GM12878 (cell line): ENCODE results near the gene KIAA1328. TPM values are rescaled to one million over a fixed set of nuclear protein-coding genes. Genes with fewer than 3 reads are reported as not detected.

Source experiments
- ATAC-seq: fragments of 200-7000 bp; cut with Tn5 transposase; 3 replicates; pipeline ENCODE4 v1.9.1; 2020; ENCODE audit warnings: mild to moderate bottlenecking, moderate library complexity
- BruUV-seq: library from RNA; stranded (reverse); fragments of 400-500 nt; replicated peaks from 2 replicates; lab custom pipeline; 2021; lab: Mats Ljungman, UMichigan
- CTCF ChIA-PET: fragments of 300-600 bp; sonication (Branson Sonifier 250); formaldehyde crosslinking; extraction: SDS; loops from one replicate; lab custom pipeline; 2021; ENCODE audit warnings: inconsistent platforms; lab: Yijun Ruan, JAX
- POLR2A ChIA-PET: fragments of 350-600 bp; formaldehyde crosslinking; extraction: SDS; loops from one replicate; lab custom pipeline; 2021; ENCODE audit warnings: inconsistent platforms; lab: Charles Lee
- RAD21 ChIA-PET: fragments of 300-600 bp; sonication (Branson Sonifier 250); formaldehyde crosslinking; loops from one replicate; lab custom pipeline; 2023; ENCODE audit warnings: antibody characterized with exemption; ENCODE audit not compliant: unreplicated experiment; lab: Charles Lee
- SMC1A ChIA-PET: fragments of 300-600 bp; sonication (Branson Sonifier 250); formaldehyde crosslinking; loops from one replicate; lab custom pipeline; 2023; ENCODE audit not compliant: unreplicated experiment, uncharacterized antibody; lab: Charles Lee
- DNase-seq: peaks from one replicate; pipeline ENCODE4 v3.0.0-alpha.2; 2011; ENCODE audit warnings: low read depth, low spot score
- FAIRE-seq: peaks from 3 replicates; lab custom pipeline; 2011; peaks lifted over from hg19 to GRCh38; lab: Jason Lieb, UNC
- H2AFZ ChIP-seq: 2 replicates; pipeline ENCODE4 v1.6.0; 2011; ENCODE audit warnings: low read depth, low read length, control low read depth; ENCODE audit not compliant: control insufficient read depth
- H3K27ac ChIP-seq: 2 replicates; pipeline ENCODE4 v1.5.1; 2011; ENCODE audit warnings: control low read depth; ENCODE audit not compliant: control insufficient read depth, insufficient read depth
- H3K27me3 ChIP-seq, 2 experiments: replicated peaks in 1 of 2; 2 replicates each; pipeline versions ENCODE4 v1.6.0 to v1.6.1; 2011; ENCODE audit warnings: low read length in 1 of 2; ENCODE audit not compliant: control insufficient read depth in 2 of 2, insufficient read depth in 2 of 2
- H3K36me3 ChIP-seq, 2 experiments: 2 replicates each; pipeline ENCODE4 v1.5.1; 2011; ENCODE audit warnings: low read length in 1 of 2; ENCODE audit not compliant: control insufficient read depth in 2 of 2, insufficient read depth in 2 of 2
- H3K4me1 ChIP-seq: 2 replicates; pipeline ENCODE4 v1.6.1; 2011; ENCODE audit warnings: mild to moderate bottlenecking, low read length, moderate library complexity, mixed read lengths; ENCODE audit not compliant: control insufficient read depth, insufficient read depth
- H3K4me2 ChIP-seq: 2 replicates; pipeline ENCODE4 v1.6.0; 2011; ENCODE audit warnings: control low read depth; ENCODE audit not compliant: control insufficient read depth, insufficient read depth
- H3K4me3 ChIP-seq: fragments of 200-600 bp; sonication (generic); 2 replicates; pipeline ENCODE4 v1.5.1; 2016
- H3K79me2 ChIP-seq: 2 replicates; pipeline ENCODE4 v1.6.0; 2011; ENCODE audit warnings: low read length; ENCODE audit not compliant: control insufficient read depth, insufficient read depth
- H3K9ac ChIP-seq: 2 replicates; pipeline ENCODE4 v1.8.0; 2011; ENCODE audit warnings: low read length, control low read depth, mixed read lengths; ENCODE audit not compliant: control insufficient read depth, insufficient read depth
- H3K9me3 ChIP-seq: replicated peaks from 3 replicates; pipeline ENCODE4 v1.5.1; 2011; ENCODE audit warnings: mild to moderate bottlenecking, low read length; ENCODE audit not compliant: control insufficient read depth, insufficient read depth
- H4K20me1 ChIP-seq: 2 replicates; pipeline ENCODE4 v1.6.0; 2011; ENCODE audit not compliant: control insufficient read depth, insufficient read depth
- BRCA1 ChIP-seq: IDR thresholded peaks from 2 replicates; pipeline ENCODE4 v1.6.1; 2011; ENCODE audit warnings: low read depth, low read length, improper control_type of control experiment
- CBFB ChIP-seq: IDR thresholded peaks from 2 replicates; pipeline ENCODE4 v1.6.1; 2016; ENCODE audit warnings: antibody characterized with exemption, low read depth
- ESRRA ChIP-seq: IDR thresholded peaks from 2 replicates; pipeline ENCODE4 v1.6.1; 2012; ENCODE audit warnings: mild to moderate bottlenecking, low read length, improper control_type of control experiment
- KAT2A ChIP-seq: conservative IDR thresholded peaks from 2 replicates; pipeline ENCODE4 v1.6.1; 2011; ENCODE audit warnings: low read depth, low read length; ENCODE audit not compliant: control insufficient read depth
- PML ChIP-seq: IDR thresholded peaks from 2 replicates; pipeline ENCODE4 v1.6.1; 2012; ENCODE audit warnings: low read length, inconsistent platforms
- RAD21 ChIP-seq: IDR thresholded peaks from 2 replicates; pipeline ENCODE4 v1.6.1; 2011; ENCODE audit warnings: mild to moderate bottlenecking, low read depth, low read length, moderate library complexity; ENCODE audit not compliant: insufficient read depth
- RCOR1 ChIP-seq: conservative IDR thresholded peaks from 2 replicates; pipeline ENCODE4 v1.6.1; 2012; ENCODE audit warnings: low read depth, low read length, improper control_type of control experiment
- SMC3 ChIP-seq: IDR thresholded peaks from 2 replicates; pipeline ENCODE4 v1.6.1; 2011; ENCODE audit warnings: low read length, improper control_type of control experiment, borderline replicate concordance
- TCF12 ChIP-seq: IDR thresholded peaks from 2 replicates; pipeline ENCODE4 v1.6.1; 2011; ENCODE audit warnings: low read depth, mild to moderate bottlenecking, low read length
- ZSCAN29 ChIP-seq: fragments of 450-650 bp; IDR thresholded peaks from 2 replicates; pipeline ENCODE4 v1.6.1; 2017; ENCODE audit warnings: mild to moderate bottlenecking, moderate library complexity
- WGBS: methylation state at CpG from one replicate; pipeline ENCODE4 v1.1.6; 2016; ENCODE audit warnings: low lambda C conversion rate; ENCODE audit not compliant: insufficient replicate concordance, insufficient coverage; ENCODE audit errors: missing lambda C conversion rate; 5-methylcytosine and 5-hydroxymethylcytosine counted together
- in situ Hi-C: fragments of 300-500 bp; cut with MboI; formaldehyde crosslinking; loops from 9 replicates; pipeline ENCODE4 v1.14.3; 2018; ENCODE audit warnings: mixed read lengths
- intact Hi-C: fragments of 100-400 bp; cut with micrococcal nuclease; formaldehyde crosslinking; loops from one replicate; pipeline ENCODE4 v1.14.2; 2022; ENCODE audit not compliant: unreplicated experiment
- polyA plus RNA-seq, 11 experiments: library from polyadenylated mRNA; depleted of rRNA in 4 of 11; unstranded in 6 of 11; stranded (reverse) in 5 of 11; fragments of >200 nt; fragmentation: Nextera tagmentation in 4 of 11; fragmentation: Illumina TruSeq in 1 of 11; extraction: Ambion mirVana in 4 of 11; extraction: Trizol in 1 of 11; gene quantifications; 1 replicate in 1 of 11; 2 replicates in 10 of 11; pipeline versions ENCODE4 v1.2.1 to v1.2.3, GENCODE V29; 2011 to 2016; ENCODE audit warnings: inconsistent platforms in 2 of 11, missing spikeins in 2 of 11, low read depth in 1 of 11
- total RNA-seq, 4 experiments: library from RNA; depleted of rRNA in 3 of 4; stranded (reverse); fragments of >200 nt in 3 of 4; fragmentation: Illumina TruSeq in 1 of 4; extraction: Trizol in 1 of 4; gene quantifications; 2 replicates each; pipeline versions ENCODE4 v1.2.1 to v1.2.3, GENCODE V29; 2013 to 2021
- TF ChIP-seq, protein P1 (sequence below): fragments of 450-650 bp; conservative IDR thresholded peaks from 2 replicates; pipeline ENCODE4 v1.6.1; 2017; ENCODE audit warnings: mild to moderate bottlenecking, moderate library complexity
- TF ChIP-seq, protein P2 (sequence below): IDR thresholded peaks from 2 replicates; pipeline ENCODE4 v1.6.1; 2011; ENCODE audit warnings: mild to moderate bottlenecking, low read depth, low read length, moderate library complexity; ENCODE audit not compliant: insufficient replicate concordance
- TF ChIP-seq, protein P3 (sequence below): fragments of 450-650 bp; IDR thresholded peaks from 2 replicates; pipeline ENCODE4 v1.6.1; 2017; ENCODE audit warnings: mild to moderate bottlenecking, low read depth, inconsistent platforms; ENCODE audit not compliant: poor library complexity, severe bottlenecking
- TF ChIP-seq, protein P4 (sequence below), 3 experiments: IDR thresholded peaks in 2 of 3; conservative IDR thresholded peaks in 1 of 3; 2 replicates each; pipeline ENCODE4 v1.5.1; 2011; ENCODE audit warnings: low read depth in 3 of 3, low read length in 3 of 3, mild to moderate bottlenecking in 3 of 3, control low read depth in 2 of 3, moderate library complexity in 2 of 3, inconsistent platforms in 1 of 3, mixed read lengths in 1 of 3; ENCODE audit not compliant: control insufficient read depth in 2 of 3, insufficient read depth in 1 of 3; ENCODE audit errors: extremely low read depth in 1 of 3

KIAA1328 gene
- total and polyA plus RNA-seq, 10 of the 15 experiments (the other 5 are each of a cell fraction or from before 2014, with no cell fraction given): 3.1 to 7.1 (median 4.6) TPM

DNA sequence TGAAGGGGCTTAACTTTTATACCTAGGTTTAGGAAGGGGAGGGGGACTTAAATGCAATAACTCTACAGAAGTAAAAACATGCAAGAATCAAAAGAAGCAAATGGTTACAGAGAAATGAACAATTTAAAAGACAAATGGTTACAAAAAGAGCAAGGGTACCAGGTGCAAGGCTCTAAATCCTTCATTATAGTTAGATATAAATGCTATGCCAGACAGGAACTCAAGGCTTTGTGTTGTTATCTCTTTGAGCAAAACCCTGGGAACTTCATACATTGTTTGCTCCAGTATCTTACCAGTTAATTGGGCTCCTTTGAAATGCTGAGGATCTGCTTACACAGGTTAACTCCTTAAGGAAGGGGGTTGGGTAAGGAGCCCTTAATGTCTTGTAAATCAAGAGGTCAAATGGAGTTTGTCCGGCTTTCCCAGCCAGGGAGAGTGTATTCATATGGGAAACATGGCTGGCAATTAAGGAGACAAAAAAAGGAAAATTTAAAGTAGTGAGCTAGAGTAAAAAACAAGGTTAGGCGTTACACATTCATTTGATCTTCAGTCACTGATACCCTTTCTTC lies 389.2 kb downstream of the KIAA1328 start (continued):
- TF ChIP-seq, protein P1, sequence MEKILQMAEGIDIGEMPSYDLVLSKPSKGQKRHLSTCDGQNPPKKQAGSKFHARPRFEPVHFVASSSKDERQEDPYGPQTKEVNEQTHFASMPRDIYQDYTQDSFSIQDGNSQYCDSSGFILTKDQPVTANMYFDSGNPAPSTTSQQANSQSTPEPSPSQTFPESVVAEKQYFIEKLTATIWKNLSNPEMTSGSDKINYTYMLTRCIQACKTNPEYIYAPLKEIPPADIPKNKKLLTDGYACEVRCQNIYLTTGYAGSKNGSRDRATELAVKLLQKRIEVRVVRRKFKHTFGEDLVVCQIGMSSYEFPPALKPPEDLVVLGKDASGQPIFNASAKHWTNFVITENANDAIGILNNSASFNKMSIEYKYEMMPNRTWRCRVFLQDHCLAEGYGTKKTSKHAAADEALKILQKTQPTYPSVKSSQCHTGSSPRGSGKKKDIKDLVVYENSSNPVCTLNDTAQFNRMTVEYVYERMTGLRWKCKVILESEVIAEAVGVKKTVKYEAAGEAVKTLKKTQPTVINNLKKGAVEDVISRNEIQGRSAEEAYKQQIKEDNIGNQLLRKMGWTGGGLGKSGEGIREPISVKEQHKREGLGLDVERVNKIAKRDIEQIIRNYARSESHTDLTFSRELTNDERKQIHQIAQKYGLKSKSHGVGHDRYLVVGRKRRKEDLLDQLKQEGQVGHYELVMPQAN: no peak
- TF ChIP-seq CBFB (no peak), KAT2A (no peak), RAD21 (no peak), RCOR1 (no peak), SMC3 (no peak)
- TF ChIP-seq, protein P2, sequence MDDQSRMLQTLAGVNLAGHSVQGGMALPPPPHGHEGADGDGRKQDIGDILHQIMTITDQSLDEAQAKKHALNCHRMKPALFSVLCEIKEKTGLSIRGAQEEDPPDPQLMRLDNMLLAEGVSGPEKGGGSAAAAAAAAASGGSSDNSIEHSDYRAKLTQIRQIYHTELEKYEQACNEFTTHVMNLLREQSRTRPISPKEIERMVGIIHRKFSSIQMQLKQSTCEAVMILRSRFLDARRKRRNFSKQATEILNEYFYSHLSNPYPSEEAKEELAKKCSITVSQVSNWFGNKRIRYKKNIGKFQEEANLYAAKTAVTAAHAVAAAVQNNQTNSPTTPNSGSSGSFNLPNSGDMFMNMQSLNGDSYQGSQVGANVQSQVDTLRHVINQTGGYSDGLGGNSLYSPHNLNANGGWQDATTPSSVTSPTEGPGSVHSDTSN: no peak

DNA sequence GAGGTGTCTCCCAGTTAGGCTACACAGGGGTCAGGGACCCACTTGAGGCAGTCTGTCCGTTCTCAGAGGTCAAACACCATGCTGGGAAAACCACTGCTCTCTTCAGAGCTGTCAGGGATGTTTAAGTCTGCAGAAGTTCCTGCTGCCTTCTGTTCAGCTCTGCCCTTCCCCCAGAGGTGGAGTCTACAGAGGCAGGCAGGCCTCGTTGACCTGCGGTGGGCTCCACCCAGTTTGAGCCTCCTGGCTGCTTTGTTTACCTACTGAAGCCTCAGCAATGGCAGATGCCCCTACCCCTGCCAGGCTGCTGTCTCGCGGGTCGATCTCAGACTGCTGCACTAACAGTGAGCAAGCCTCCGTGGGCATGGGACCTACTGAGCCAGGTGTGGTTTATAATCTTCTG lies 390.3 kb downstream of the KIAA1328 start:
- ATAC-seq (no peak), DNase-seq (no peak), FAIRE-seq (no peak)
- Histone ChIP-seq H3K79me2 (no peaks in the 10 kb centered on the region), H3K4me1 (no peaks in the 10 kb centered on the region), H2AFZ (no peak overlapping the region), H3K36me3 (no peaks in the 10 kb centered on the region), H3K9ac (no peak overlapping the region), H3K4me2 (no peak overlapping the region), H3K27ac (no peak overlapping the region), H3K4me3 (no peak overlapping the region), H3K9me3 (no peaks in the 10 kb centered on the region; the same call in 2 of the 3 replicates), H3K27me3 (no peaks in the 10 kb centered on the region), H4K20me1 (no peaks in the 10 kb centered on the region)
- ChIA-PET SMC1A (no interaction called here), RAD21 (no interaction called here), POLR2A (no interaction called here), CTCF (no interaction called here)
- no TSS peak for BruUV-seq
- WGBS: 56% methylated on average over 7 of the region's 7 CpGs
- in situ Hi-C loops (no loop called here), intact Hi-C loops (no loop called here)
- TF ChIP-seq ZSCAN29 (no peak), ESRRA (no peak), TCF12 (no peak), PML (no peak), BRCA1 (no peak)
- TF ChIP-seq, protein P3, sequence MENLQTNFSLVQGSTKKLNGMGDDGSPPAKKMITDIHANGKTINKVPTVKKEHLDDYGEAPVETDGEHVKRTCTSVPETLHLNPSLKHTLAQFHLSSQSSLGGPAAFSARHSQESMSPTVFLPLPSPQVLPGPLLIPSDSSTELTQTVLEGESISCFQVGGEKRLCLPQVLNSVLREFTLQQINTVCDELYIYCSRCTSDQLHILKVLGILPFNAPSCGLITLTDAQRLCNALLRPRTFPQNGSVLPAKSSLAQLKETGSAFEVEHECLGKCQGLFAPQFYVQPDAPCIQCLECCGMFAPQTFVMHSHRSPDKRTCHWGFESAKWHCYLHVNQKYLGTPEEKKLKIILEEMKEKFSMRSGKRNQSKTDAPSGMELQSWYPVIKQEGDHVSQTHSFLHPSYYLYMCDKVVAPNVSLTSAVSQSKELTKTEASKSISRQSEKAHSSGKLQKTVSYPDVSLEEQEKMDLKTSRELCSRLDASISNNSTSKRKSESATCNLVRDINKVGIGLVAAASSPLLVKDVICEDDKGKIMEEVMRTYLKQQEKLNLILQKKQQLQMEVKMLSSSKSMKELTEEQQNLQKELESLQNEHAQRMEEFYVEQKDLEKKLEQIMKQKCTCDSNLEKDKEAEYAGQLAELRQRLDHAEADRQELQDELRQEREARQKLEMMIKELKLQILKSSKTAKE: no peak
- TF ChIP-seq, protein P4, sequence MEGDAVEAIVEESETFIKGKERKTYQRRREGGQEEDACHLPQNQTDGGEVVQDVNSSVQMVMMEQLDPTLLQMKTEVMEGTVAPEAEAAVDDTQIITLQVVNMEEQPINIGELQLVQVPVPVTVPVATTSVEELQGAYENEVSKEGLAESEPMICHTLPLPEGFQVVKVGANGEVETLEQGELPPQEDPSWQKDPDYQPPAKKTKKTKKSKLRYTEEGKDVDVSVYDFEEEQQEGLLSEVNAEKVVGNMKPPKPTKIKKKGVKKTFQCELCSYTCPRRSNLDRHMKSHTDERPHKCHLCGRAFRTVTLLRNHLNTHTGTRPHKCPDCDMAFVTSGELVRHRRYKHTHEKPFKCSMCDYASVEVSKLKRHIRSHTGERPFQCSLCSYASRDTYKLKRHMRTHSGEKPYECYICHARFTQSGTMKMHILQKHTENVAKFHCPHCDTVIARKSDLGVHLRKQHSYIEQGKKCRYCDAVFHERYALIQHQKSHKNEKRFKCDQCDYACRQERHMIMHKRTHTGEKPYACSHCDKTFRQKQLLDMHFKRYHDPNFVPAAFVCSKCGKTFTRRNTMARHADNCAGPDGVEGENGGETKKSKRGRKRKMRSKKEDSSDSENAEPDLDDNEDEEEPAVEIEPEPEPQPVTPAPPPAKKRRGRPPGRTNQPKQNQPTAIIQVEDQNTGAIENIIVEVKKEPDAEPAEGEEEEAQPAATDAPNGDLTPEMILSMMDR (IDR thresholded peaks at IDR 0.05 in 2 of 3, conservative IDR thresholded peaks at IDR 0.05 in 1 of 3; ENCODE audit: control insufficient read depth in 2 of 3, extremely low read depth in 1 of 3, insufficient read depth in 1 of 3, low read depth in 3 of 3, low read length in 3 of 3): no peak
